ENCODE data around the gene NUP210L.

- TF ChIP-seq YY1 (IDR thresholded peaks at IDR 0.05) (no peak), MAX (IDR thresholded peaks at IDR 0.05) (no peak), ZBTB33 (IDR thresholded peaks at IDR 0.05) (no peak), CTCF (IDR thresholded peaks at IDR 0.05; ENCODE audit: low read depth, low read length, missing input control) (no peak), REST (IDR thresholded peaks at IDR 0.05) (no peak)
These were observed 59.3 kb downstream of the NUP210L start for GRCh38 chr1:154095456-154096060.

Measured in liver (tissue), 2 donors.